ENCODE data around the gene SLC26A11. TPM values are rescaled to one million over a fixed set of nuclear protein-coding genes. Genes with fewer than 3 reads are reported as not detected.

The SLC26A11 gene
- total RNA-seq, 1 donor from 2014 or later = 7.9 TPM

DNA sequence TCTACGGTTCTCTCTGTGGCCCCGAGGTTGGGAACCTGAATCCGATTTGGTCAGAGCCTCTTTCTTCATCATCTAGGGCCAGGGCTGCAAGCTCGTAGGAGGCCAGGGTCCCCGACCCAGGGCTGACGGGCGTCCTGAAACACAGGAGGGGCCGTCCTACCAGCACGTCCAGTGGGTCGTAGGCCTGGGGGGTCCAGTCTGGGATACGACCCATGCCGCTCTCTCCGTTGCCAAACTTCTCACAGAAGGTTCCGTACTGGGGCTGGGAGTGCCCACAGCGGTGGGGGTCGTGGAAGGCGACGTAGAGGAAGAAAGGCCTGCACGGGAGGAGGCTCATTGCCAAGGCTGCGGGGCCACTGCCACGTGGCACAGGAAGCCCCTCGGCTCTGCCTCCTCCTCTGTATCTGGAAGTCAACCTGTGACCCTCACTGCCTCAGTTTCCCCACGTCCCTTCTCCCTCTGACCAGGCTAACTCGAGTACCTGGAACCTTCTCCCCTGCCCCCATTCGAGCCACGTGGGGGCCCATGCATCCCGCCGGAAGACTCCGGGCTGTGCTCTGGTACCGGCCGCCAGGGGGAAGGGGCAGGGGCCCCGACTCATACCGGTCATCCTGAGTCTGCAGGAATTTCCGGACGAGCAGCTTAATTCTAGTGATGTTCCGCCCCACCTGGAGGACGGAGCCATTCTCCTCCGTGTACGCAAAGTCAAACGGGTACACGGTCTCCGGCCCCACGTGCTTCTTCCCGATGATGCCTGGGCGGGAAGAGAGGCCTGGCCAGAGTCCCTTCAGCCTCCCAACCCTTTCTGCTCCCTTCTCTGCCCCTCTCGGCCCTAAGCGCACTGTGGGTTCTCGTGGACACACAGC, 6.0 kb upstream of the SLC26A11 start:
- no peak overlapping the region for H3K9ac ChIP-seq
- no peak overlapping the region for H3K27ac ChIP-seq
- H3K4me1 ChIP-seq = peaks cover 1% of the 10 kb centered on the region
- no peaks in the 10 kb centered on the region for H3K27me3 ChIP-seq
- Mint-ChIP-seq H3K4me3 (no peak overlapping the region), H3K27me3 (ENCODE audit: insufficient read depth, low read depth) (peaks cover 13% of the 10 kb centered on the region), H3K27ac (no peak overlapping the region), H3K36me3 (peaks cover 10% of the 10 kb centered on the region), H3K9me3 (no peaks in the 10 kb centered on the region), H3K4me1 (peaks cover 5% of the 10 kb centered on the region)
- H2AFZ ChIP-seq (replicated peaks) = no peak overlapping the region
- no peak overlapping the region for H3K4me3 ChIP-seq
- DNase-seq (ENCODE audit: low spot score) = no peak
- no peaks in the 10 kb centered on the region for H3K79me2 ChIP-seq (ENCODE audit: low read depth)
- no peaks in the 10 kb centered on the region for H4K20me1 ChIP-seq (ENCODE audit: low read depth)
- H3K36me3 ChIP-seq = no peaks in the 10 kb centered on the region
- no peaks in the 10 kb centered on the region for H3F3A ChIP-seq (ENCODE audit: low read depth)
- TF ChIP-seq EZH2phosphoT487 (IDR thresholded peaks at IDR 0.05) = no peak
- TF ChIP-seq, protein P1, sequence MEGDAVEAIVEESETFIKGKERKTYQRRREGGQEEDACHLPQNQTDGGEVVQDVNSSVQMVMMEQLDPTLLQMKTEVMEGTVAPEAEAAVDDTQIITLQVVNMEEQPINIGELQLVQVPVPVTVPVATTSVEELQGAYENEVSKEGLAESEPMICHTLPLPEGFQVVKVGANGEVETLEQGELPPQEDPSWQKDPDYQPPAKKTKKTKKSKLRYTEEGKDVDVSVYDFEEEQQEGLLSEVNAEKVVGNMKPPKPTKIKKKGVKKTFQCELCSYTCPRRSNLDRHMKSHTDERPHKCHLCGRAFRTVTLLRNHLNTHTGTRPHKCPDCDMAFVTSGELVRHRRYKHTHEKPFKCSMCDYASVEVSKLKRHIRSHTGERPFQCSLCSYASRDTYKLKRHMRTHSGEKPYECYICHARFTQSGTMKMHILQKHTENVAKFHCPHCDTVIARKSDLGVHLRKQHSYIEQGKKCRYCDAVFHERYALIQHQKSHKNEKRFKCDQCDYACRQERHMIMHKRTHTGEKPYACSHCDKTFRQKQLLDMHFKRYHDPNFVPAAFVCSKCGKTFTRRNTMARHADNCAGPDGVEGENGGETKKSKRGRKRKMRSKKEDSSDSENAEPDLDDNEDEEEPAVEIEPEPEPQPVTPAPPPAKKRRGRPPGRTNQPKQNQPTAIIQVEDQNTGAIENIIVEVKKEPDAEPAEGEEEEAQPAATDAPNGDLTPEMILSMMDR (IDR thresholded peaks at IDR 0.05) = no peak
- no peak for TF ChIP-seq EZH2 (IDR thresholded peaks at IDR 0.05)
- no peaks in the 10 kb centered on the region for H3K9me3 ChIP-seq (ENCODE audit: low read depth)
- no peak overlapping the region for H3K4me2 ChIP-seq

DNA sequence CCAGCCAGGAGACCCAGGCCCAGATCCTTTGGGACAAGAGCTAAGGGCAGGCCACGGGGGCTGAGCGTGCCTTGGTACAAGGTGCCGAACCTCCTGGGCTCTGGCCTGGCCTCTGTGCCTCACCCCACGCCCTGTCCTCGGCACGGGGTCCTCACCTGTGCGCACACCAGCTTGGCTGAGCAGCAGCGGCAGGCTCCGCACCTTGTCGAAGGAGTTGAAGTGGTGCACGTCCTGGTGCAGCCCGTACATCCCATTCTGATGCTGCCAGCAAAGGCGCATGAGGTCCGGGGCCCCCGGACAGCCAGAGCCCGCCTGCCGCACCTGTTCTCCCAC, 5.4 kb upstream of the SLC26A11 start:
- H3K9ac ChIP-seq = no peak overlapping the region
- no peaks in the 10 kb centered on the region for H3K36me3 ChIP-seq
- no peaks in the 10 kb centered on the region for H3K79me2 ChIP-seq (ENCODE audit: low read depth)
- H3K4me1 ChIP-seq = peaks cover 7% of the 10 kb centered on the region
- H3K4me1 Mint-ChIP-seq = peaks cover 11% of the 10 kb centered on the region
- no peaks in the 10 kb centered on the region for H3K9me3 ChIP-seq (ENCODE audit: low read depth)
- no peak for DNase-seq (ENCODE audit: low spot score)
- H3K4me2 ChIP-seq = no peak overlapping the region
- no peaks in the 10 kb centered on the region for H3F3A ChIP-seq (ENCODE audit: low read depth)
- no peak overlapping the region for H2AFZ ChIP-seq (replicated peaks)
- H3K27ac ChIP-seq = no peak overlapping the region
- H4K20me1 ChIP-seq (ENCODE audit: low read depth) = no peaks in the 10 kb centered on the region
- no peak overlapping the region for H3K4me3 ChIP-seq
- H3K36me3 Mint-ChIP-seq = peaks cover 10% of the 10 kb centered on the region
- no peaks in the 10 kb centered on the region for H3K9me3 Mint-ChIP-seq
- H3K27ac Mint-ChIP-seq = no peak overlapping the region
- no peaks in the 10 kb centered on the region for H3K27me3 ChIP-seq
- H3K4me3 Mint-ChIP-seq = no peak overlapping the region
- TF ChIP-seq EZH2phosphoT487 (IDR thresholded peaks at IDR 0.05) (no peak), EZH2 (IDR thresholded peaks at IDR 0.05) (no peak)
- TF ChIP-seq, protein P1 (IDR thresholded peaks at IDR 0.05) = no peak
- H3K27me3 Mint-ChIP-seq (ENCODE audit: insufficient read depth, low read depth) = peaks cover 14% of the 10 kb centered on the region

DNA sequence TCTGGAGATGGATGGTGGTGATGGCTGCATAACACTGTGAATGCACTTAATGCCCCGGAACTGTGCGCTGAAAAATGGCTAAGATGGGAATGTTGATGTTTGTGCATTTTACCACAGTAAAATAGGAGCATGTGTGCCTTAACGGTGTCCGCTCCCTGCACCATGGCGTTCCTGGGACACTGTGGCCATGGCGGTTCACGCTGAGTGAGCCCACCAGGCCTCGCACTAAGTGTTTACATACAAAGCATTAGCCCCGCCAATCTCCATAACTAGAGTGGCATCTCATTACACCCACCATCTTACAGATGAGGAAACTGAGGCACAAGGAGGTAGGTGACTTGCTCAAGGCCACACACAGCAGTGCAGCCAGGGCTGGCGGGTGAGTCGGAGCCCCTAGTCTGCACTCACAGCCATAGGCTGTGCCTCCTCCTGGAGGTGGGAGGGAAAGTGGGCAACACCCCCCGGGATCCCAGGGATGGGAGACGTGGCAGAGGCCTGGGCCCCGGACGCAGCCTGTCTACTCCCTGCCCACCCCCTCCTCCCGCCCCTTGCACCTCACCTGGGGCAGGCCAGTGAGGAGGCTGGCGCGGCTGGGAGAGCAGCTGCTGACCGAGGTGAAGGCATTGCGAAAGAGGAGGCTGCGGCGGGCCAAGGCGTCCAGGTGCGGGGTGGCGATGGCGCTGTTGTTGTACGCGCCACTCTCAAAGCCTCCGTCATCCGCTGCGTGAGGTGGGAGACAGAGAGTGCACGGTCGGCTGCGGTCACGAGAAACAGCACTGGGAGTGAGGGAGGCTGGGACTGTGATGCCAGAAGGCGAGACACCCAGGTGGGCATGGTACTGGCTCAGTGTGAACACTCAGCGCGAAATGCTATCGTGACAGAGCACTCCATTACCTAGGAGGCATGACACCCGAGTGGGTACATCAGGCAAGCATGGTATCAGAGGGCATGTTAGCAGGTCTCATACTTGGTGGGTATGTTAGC, 3.5 kb upstream of the SLC26A11 start:
- H3K27me3 ChIP-seq = no peaks in the 10 kb centered on the region
- Mint-ChIP-seq H3K9me3 (no peaks in the 10 kb centered on the region), H3K4me3 (no peak overlapping the region), H3K27me3 (ENCODE audit: insufficient read depth, low read depth) (peaks cover 15% of the 10 kb centered on the region), H3K4me1 (peaks cover 14% of the 10 kb centered on the region), H3K36me3 (peaks cover 5% of the 10 kb centered on the region), H3K27ac (no peak overlapping the region)
- H3K27ac ChIP-seq = no peak overlapping the region
- TF ChIP-seq EZH2 (IDR thresholded peaks at IDR 0.05) = no peak
- TF ChIP-seq EZH2phosphoT487 (IDR thresholded peaks at IDR 0.05) = no peak
- TF ChIP-seq, protein P1 (IDR thresholded peaks at IDR 0.05) = no peak
- H4K20me1 ChIP-seq (ENCODE audit: low read depth) = peaks cover 4% of the 10 kb centered on the region
- H3K36me3 ChIP-seq = no peaks in the 10 kb centered on the region
- peaks cover 14% of the 10 kb centered on the region for H3K79me2 ChIP-seq (ENCODE audit: low read depth)
- no peak overlapping the region for H3K9ac ChIP-seq
- H2AFZ ChIP-seq (replicated peaks) = no peak overlapping the region
- no peak overlapping the region for H3K4me3 ChIP-seq
- H3K9me3 ChIP-seq (ENCODE audit: low read depth) = no peaks in the 10 kb centered on the region
- peaks cover 18% of the 10 kb centered on the region for H3K4me1 ChIP-seq
- no peak for DNase-seq (ENCODE audit: low spot score)
- H3F3A ChIP-seq (ENCODE audit: low read depth) = peaks cover 3% of the 10 kb centered on the region
- H3K4me2 ChIP-seq = no peak overlapping the region
